LNCAP (cell line): Measurements from ENCODE around the gene MAP3K20.

Experiments used
- CTCF ChIP-seq: fragments of 450-650 bp; IDR thresholded peaks from 2 replicates; pipeline ENCODE4 v1.5.1; 2017; ENCODE audit warnings: mild to moderate bottlenecking

Gene MAP3K20

GRCh38 chr2:173278794-173279526, 203.3 kb downstream of the MAP3K20 start:
- no peak for TF ChIP-seq CTCF

- no peak for TF ChIP-seq CTCF
Measured at GRCh38 chr2:173279527-173279868, 203.9 kb downstream of the MAP3K20 start.

DNA sequence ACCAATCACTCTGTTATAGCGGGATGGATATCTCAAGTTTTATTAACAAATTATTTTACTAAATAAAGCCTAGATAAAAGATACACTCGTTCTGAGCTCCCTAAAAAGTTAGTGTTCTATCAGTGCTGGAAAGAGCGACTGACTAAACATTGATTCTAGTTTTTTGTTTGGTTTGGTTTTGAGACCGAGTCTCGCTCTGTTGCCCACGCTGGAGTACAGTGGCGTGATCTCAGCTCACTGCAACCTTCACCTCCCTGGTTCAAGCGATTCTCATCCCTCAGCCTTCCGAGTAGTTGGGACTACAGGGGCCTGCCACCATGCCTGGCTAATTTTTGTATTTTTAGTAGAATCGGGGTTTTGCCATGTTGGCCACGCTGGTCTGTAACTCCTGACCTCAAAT, 205.2 kb downstream of the MAP3K20 start:
- no peak for TF ChIP-seq CTCF

DNA sequence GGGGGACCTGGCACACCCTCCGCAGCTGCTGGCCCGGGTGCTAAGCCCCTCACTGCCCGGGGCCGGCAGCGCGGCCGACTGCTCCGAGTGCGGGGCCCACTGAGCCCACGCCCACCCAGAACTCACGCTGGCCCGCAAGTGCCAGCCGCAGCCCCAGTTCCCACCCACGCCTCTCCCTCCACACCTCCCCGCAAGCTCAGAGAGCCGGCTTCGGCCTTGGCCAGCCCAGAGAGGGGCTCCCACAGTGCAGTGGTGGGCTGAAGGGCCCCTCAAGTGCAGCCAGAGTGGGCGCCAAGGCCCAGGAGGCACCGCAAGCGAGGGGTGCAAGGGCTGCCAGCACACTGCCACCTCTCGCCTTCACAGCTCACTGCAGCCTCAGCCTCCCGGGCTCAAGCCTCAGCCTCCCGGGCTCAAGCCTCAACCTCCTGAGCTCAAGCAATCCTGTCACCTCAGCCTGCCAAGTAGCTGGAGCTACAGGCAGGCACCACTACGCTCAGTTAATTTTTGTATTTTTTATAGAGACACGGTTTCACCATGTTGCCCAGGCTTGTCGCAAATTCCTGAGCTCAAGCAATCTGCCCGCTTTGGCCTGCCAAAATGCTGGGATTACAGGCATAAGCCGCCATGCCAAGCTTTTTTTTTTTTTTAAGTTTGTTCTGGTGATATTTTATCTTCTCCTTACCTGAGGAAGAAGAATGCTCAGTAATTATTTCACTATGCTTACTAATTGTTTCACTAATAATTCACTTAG, 207.3 kb downstream of the MAP3K20 start:
- TF ChIP-seq CTCF, result no peak

- no peak for TF ChIP-seq CTCF
Measured at GRCh38 chr2:173286153-173286809, 210.6 kb downstream of the MAP3K20 start.

DNA sequence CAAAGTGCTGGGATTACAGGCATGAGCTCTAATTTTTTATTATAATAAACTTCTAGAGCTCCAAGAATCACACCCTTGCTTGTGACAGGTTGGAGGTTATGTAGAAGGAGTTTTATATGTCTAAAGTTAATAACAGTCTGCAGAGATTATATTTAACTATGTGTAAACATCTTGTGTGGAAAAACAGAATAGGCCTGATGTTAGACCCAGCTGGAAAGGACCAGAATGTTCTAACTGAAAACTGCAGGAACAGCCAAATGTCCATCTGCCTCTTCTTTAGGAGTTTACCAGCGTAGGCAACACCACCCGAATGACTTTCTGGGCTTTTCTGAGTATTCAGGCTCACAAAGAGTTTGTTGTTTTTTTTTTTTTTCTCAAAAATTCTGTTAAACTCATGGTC, 211.9 kb downstream of the MAP3K20 start:
- no peak for TF ChIP-seq CTCF

DNA sequence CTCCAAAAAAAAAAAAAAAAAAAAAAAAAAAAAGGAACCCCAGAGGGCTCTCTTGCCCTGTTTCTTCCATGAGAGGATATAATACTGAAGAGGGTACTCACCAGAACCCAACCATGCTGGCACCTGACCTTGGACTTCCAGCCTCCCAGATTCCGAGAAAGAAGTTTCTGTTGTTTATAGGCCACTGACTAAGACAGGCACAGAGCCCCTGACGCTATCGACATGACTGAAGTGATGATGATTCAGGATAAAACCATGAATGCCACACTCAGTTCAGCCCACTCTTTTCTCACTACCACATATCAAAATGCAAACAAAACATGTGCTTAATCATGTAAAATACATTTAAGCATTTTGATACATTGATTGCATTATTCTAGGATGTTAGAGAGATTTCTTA, 212.9 kb downstream of the MAP3K20 start:
- no peak for TF ChIP-seq CTCF
